ENCODE results near the gene TPPP.

The TPPP gene

DNA sequence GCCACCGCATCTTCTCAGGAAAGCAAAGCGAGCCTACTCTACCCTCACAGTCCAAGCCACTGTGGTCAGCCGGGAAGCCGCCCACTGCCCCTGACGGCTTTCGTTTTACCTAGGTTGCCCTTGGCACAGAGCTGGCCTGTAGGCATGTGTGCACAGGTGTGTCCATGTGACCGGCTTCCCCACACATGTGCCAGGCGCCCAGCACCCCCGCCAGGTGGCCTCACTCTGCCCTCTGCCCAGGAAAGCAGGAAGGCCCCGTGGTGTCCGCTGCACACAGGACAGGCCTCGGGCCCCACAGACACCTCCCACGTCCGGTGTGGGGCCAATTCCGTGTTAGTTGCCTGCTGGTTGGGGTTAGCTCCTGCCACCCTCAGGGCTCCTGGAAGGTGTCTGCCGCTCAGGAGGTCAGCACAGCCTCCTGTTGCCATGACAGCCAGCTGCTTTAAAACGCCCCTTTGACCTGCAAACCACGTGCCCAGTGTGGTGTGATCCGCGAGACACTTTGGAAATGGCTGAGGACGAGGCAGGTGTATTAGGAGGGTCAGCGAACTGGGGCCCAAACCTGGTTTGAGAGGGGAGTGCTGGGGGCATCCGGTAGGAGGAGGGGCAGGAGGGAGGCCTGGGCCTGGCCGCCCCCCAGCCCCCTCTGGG lies 28.7 kb downstream of the TPPP start:
- no peak for DNase-seq

DNA sequence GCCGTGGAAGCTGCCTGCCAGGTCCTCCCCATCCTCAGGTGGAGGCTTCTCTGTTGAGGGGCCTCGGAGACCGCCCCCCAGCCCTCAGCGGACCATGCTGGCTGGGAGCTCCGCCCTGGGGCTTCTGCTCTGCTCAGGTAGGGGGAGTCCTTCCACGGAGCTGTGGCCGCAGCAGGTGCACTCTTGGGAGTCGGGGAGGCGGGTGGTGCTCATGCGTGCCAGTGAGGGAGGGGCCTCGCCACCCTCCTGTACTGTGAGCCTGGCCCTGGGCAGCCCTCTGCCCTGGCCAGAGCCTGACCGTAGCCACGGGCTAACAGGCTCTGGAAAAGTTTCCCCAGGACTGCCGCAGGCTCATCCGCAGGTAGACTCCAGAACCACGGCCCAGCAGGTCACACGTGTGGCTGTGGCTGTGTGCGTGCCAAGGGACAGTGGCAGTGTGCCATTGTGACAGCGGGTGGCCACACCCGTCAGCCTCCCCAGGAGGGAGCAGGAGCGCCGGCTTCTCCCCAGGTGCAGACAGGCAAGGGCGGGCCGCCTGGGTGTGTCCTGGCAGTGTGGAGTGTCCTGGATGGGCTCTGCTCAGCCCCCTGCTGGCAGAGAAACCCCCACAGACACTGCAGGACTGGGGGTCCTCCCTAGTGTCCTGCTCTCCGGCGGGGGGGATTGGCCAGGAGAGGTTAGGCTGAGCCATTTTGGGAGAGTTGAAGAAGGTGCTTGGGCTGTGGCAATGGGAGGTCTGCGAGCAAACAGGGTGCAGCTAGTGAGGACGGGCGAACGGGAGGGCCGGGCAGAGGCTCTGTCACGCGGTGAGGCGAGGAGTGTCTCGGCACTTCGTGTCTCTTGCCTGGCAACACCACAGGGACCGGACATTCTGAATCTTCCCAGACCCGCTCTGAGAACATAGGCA lies 29.5 kb downstream of the TPPP start:
- DNase-seq = no peak

DNA sequence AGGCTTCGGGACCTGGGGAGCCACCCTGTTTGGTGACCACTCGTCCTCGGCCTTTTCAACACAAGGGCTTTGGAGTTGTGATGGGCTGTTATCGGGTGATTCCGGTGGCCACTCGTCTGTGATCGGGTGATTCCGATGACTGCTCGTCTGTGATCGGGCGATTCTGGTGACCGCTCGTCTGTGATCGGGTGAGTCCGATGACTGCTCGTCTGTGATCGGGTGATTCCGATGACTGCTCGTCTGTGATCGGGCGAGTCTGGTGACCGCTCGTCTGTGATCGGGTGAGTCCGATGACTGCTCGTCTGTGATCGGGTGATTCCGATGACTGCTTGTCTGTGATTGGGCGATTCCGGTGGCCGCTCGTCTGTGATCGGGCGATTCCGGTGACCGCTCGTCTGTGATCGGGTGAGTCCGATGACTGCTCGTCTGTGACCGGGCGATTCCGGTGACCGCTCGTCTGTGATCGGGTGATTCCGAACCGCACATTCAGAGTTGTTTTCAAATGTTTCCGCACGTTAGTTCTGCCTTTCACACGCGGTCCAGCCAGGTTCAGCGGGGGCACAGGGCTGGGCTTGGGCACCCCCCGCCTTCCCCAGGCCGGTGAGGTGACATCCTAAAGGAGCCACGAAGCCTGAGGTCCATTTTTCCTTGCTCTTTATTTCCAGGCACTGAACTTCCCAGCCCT lies 30.3 kb downstream of the TPPP start:
- DNase-seq = no peak

DNA sequence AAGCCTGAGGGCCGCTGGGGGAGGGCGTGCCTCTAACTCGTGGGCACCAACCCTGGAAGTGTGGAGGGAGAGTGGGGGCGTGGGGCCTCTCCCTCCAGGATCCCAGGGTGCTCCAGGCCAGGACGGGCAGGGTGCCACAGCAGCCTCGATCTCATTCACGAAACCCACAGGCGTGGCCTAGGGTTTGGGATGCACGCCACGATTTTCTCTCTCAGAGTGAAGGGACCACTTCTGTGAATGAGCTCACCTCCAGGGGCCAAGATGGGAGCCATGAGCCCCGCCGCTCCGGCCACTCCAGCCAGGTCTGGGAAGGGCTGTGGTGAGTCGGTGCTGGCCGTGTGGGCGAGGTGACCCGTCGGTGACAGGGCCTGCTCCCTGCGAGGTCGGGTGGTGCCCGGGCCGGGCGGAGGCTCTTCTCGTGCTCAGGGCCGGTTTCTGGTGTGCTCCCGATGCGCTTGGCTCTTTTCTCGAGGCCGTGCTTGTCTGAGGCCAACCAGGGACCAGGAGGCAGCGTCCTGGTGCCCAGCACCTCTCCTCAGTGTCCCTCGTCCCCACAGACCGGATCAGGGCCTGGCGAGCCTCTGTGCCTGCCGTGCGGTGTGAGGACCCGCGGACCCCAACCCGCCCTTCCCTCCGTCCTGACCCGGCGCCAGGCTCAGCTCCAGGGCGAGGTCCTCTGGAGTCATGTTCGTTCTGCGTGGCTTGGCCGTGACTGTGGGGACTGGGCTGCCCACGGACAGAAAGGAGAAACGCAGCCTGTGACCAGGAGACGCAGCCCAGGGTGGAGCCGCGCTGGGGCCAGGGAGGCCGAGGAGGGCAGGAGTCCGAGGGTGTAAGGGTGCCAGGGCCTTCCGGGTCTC lies 31.0 kb downstream of the TPPP start:
- no peak for DNase-seq

DNA sequence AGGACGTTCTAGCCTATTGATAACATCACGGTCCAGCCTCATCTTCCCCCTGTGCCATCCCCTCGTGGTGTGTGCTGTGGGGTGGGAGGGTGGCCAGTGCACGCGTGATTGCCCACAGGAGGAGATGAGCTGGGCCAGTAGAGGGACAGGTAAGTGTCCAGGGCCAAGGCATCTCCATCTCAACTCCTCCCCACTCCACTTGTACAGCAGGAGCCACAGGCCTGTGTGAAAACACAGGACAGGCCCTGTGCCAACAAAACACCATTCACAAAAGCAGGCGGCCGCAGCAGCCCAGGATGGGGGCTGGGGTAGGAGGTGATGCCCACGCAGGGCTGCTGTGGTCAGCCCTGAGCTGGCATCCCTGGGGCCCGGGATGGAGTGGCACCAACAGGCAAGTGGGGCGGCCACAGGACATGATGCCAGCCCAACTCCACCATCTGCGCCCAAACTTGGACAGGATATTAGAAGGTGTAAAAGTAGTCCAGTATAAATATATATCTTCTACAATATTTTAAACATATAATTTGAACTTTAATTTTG lies 32.6 kb downstream of the TPPP start:
- DNase-seq = no peak

DNA sequence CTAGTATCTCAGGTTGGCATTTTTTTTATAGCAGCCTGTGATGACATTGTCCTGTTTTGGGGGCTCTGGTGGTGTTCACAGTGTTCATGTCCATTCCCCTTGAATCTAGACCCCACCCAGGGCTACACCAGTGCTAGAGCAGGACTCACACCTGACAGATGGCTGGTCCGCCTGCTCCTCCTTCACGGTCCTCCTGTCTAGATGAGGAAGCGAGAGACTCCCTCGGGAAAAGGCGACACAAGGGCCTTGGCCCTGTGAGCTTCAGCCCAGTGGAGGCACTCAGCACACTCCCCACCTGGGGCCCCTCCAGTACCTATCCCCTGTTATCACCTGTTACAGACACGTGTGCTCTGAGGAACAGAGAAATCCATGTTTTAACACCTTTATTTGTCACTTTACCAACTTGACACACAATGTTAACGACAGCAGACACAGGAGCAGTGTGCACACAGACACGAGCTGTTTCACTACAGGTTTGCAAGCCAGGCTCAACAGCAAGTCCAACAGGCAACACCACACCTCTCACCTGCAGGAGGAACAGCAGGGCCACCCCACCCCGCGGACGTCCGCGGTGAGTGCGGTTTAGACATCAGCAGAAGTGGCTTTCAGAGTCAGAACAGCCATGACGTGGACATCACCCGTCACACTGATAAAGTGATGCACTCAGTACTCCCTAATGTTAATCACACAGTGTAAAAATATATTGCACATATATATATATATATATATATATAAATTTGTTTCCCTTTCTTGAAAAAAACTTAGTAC lies 33.5 kb downstream of the TPPP start:
- no peak for DNase-seq

DNA sequence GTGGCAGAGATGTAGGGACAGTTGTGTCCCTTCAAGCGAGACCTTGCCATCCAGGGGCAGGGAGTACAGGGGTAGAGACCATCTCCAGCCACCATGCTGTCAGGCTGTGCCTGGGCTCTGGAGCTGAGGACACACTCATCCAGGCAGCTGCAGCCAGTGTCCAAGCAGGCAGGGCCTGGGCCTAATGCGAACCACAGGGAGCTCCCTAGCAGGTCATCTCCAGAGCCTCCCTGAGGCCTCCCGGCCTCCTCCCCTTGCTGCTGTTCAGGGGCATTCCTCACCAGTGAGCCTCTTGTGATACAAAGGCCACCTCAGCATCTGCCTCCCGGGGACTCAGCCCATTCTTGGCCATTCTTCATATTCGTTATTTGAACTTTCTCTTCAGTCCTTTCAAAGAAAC lies 35.0 kb downstream of the TPPP start:
- DNase-seq = no peak

DNA sequence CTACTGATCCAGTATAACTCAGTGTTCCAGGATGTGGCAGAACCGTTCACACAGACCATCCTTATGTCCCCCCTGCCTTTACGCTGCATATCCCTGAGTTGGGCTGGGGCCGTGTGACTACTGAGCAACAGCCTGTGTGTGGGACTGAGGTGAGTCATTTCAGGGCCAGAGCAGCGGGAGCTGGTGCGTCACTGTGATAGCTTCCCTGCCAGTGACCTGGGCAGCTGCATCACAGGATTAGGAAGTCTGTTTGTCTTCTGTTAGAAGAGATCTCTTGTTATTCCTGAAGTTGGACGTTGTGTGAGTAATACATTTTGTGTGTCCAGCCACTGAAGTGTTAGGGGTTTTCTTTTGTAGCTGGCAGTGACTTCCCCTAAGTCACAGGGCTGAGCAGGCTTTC lies 35.6 kb downstream of the TPPP start:
- no peak for DNase-seq

DNA sequence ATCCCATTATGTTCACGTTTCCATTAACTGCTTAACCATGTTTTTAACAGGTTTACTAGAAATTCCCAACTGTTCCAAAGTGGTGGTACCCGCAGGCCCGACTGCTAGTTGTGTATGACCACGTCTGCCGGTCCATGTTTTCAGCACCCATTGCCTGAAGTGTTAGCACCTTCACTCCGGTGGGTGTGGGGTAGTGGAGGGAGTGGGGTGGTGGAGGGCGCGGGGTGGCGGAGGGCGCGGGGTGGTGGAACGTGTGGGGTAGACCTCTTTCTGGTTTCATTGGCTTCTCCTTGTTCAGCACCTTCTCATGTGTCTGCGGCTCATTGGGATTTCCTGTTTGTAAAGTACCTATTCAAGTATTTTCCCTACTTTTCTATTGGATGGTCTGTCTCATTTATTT lies 37.7 kb downstream of the TPPP start:
- DNase-seq = no peak

DNA sequence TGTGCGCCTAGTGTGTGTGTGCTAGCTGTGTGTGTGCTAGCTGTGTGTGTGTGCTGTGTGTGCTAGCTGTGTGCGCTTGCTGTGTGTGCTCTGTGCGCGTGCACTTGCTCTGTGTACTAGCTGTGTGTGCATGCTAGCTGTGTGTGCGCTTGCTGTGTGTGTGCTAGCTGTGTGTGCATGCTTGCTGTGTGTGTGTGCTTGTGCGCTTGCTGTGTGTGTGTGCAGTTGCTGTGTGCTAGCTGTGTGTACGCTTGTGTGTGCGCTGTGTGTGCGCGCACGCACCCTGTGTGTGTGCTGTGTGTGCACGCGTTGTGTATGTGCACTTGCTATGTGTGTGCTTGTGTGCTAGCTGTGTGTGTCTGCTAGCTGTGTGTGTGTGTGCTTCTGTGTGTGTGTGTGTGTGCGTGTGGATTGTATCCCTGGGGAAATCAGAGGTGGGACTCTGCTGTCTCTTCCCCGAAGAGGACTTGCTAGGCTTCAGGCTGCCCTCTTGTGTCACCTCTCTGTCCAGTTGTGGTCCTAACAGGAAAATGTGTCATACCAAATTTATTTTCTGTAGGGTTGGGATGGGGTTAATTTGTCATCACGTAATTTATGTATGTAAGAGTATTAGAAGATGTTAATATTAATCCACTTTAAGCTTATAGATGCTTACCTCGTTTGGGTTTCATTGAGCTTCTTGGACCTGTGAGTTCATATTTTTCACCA lies 38.9 kb downstream of the TPPP start:
- DNase-seq = no peak

DNA sequence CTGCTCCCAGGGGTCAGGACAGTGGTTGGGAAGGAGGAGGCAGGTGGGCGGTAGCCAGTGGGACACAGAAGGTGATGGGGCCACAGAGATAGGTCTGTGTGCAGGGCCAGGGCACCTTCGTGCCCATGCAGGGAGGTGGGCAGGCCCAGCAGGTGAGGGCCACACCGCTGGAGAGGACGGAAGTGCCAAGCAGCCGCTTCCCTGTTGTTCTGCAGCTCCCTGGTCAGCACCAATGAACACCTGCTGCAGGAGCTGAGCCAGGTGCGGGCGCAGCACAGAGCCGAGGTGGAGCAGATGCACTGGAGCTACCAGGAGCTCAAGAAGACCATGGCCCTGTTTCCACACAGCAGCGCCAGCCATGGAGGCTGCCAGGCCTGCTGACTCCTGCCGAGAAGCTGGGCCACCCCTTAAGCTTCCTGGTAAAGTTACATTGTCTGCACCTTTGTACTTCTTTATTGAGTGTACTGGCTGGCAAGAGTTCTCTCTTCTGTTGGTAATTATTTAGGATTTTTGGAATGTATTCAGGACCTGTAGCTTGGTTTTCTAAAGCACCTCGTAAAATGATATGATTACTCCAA lies 40.3 kb downstream of the TPPP start:
- DNase-seq = no peak

DNA sequence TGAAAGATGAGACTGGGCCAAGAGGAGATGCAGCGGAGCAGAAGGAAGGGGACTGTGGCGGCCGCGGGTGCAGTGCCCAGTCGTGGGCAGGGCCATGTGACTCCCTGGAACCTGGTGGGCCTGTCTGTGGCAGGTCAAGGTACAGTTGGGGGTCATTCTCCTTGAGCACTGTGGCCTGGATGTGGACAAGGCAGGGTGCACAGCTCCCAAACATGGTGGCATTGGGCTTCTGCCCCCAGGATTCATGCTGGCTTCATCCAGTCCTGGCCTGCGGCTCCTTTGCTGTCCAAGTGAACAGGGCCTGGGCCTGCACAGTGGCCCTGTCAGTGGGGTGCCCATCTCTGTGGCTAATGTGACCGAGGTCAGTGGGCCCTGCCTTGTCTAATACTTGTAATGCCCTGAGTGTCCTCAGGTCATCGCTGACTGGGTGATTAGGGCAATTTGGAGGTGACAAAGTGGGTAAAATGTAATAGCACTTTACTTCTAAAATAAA lies 41.1 kb downstream of the TPPP start:
- no peak for DNase-seq

DNA sequence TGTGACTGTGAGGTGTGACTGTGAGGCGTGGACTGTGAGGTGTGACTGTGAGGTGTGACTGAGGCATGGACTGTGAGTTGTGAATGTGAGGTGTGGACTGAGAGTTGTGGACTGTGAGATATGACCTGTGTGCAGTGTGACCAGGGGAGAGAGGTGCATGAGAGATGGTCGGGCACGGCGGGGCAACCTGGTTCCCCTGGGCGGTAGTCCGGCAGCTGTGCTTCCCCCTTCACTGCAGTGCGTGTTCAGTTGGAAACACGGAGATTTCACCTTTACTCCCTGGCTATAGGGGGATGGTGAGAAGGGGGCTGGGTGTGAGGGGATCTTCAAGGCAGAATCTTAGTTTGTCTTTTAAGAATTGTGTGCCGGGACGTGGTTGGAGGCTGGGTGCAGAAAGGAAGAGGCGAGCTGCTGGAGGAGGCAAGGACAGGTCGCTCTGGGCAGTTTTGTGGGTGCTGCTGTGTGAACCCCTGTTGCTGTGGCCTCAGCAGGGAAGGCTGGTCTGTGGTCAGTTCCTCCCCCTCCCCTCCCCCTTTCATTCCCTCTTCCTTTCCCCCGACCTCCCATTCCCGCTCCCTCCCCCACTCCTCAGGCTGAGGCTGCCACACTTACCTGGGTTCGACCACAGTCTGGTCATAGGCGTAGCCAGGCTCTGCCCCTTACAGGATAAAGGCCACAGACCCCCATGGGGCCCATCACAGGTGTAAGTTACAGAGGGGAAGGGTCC lies 41.7 kb downstream of the TPPP start:
- no peak for DNase-seq

DNA sequence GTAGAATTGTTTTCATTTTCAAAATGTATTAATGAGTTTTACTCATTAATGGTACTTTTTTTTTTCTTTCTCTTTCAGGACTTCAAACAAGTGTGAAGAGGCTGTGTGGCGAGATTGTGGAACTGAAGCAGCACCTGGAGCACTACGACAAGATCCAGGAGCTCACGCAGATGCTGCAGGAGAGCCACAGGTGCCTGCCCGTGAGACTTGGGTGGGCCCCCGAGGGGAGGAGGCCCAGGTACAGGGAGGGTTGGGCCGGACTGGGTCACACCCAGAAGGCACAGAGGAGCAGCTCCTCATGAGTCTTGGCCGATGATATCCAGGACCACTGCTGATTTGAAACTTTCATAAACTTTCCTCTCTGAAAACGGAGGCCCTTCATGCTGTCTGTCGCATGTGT lies 45.4 kb downstream of the TPPP start:
- no peak for DNase-seq

DNA sequence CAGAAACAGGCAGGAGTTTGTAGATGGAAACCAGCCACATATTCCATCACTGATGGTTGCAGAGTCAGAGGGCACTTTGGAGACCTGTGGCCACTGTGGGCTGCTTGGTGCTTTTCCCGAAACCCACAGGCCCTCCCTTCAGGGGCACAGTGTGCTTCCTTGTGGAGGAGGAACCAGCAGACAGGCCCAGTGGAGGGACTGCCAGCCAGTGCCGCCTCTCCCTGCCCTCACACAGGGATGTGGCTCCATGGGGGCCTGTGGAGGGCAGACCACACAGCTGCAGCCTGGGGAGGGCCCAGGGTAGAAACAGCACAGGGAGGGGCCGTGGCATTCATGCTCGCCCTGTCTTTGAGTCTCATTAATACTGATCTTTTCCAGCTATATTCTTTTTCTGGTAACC lies 45.8 kb downstream of the TPPP start:
- DNase-seq = no peak

DNA sequence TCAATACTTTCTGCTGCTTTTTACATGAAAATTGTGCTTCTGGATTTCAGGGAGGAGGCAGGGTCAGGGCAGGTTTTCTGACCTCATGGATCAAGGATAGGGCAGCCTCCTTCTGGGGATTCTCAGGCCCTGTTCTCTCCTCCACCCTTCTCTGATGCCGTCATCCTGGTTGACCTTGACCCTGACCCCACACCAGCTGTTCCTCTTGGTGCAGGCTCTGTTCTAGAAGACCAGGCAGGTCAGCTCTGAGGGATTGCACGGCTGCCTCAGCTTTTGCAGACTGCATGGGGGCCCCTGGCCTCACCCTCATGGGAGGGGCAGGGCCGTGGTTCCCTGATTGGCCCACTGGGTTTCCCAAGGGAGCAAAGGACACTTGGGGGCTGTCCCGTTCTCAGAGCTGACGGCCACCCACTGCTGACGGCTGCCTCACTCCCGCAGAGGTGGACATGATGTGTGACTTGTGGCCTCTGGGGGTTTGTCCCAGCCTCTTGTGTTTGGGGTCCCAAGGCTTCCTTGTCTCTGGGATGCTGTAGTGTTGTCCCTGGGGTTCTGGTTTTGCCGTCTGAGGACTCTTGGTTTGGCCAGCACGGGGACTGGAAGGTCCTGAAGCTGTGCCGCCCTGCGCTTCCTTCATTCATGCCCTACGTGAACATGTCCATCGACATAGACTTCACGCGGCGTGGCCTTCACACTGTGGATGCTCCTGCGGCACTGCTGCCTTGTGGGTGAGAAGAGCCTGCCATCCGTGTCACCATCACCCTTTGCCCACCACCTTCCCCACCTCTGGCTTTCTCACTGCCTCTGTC lies 46.6 kb downstream of the TPPP start:
- no peak for DNase-seq

DNA sequence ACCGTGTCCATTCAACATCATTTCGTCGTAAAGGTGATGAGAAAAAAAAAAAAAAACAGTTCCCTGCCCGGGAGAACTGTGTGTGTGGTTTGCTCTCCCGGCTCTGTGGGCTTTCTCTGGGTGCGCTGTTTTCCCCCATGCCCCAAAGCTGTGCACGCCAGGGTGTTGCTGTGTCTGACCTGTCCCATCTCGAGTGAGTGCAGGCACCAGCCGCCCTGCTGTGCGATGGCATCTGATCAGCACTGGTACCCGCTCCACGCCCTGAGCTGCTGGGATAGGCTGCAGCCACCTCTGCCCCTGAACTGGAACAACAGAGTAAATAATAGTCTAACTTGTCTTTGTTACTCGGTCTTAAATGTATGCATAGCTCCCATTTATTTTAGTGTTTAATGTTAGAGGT lies 47.7 kb downstream of the TPPP start:
- no peak for DNase-seq

DNA sequence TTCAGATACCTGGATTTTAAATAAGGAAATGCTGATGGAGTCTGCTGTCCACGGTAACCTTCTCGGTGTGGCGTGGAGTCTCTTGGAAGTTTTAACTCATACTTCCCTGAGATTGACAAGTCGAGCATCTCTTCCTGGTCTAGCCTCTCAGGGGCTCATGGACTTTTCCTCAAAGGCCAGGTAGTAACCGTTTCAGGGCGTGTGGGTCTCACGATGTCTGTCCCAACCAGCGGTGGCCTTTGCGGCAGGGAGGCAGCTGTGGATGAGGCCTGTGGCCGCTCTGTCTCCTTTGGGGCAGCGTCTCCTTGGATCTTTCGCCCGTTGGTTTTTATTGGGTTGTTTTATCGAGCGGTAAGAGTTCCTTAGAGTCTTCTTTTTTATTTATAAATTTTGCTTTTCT lies 48.2 kb downstream of the TPPP start:
- DNase-seq = no peak

DNA sequence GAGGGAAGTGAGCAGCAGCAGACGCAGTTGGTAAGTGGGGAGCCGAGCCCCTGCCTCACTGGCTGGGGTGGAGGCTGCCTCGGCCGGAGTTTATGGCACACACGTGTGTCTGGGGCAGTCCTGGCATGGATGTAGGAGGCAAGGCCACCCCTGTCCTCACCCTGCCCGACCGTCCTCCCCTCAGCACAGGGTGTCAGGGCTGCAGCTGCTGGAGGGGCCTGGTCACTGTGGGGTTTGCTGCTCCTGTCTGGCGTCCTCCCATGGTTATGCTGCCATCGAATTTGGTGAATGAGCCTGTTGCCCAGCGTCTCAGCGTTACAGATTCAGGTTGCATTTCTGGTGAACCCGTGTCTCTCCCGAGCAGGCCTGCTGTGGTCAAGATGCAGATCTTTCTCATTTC lies 48.6 kb downstream of the TPPP start:
- no peak for DNase-seq

Data from eye (tissue), 1 donor.